ENCODE measurements around the gene TXNDC12.
"Not testable (repeated sequence)": the region's sequence is repeated elsewhere in the genome, so short reads cannot be mapped to it uniquely, and the experiment has no call there.

Gene TXNDC12

DNA sequence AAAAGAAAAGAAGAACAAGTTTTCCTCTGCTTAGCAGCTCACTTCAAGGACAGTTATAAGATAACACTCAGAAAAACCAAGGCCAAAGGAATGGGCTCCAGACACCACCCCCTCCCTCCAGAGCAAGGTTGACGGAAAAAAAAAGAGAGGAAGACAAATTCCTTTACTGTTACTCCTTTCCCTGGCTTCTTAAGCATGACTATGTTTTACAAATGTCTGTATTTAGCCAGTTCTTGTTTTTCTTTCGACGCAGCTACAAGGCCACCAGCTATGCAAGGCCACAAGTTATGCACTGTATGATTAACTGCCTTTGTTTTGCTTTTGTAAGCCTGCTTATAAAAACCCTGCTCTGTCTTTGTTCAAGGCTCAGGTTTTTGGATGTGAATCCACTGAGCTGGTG is 49.4 kb downstream of the TXNDC12 start:
- DNase-seq; intact Hi-C loops (cut with DNase I): not testable (repeated sequence)

DNA sequence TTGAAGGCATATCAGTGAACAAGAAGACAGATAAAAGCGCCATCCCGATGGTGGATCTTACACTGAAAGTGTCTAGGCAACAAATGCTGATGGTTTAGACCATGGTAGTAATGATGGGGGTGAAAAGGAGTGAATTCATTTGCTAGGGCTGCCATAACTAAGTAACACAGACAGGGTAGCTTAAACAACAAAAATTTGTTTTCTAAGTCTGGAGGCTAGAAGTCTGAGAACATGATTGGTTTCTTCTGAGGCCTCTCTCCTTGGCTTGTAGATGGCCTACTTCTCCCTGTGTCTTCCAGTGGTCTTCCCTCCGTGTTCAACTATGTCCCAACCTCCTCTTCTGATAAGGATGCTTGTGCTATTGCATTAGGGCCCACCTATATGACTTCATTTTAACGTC is 51.1 kb downstream of the TXNDC12 start:
- DNase-seq, result no peak
- intact Hi-C loops (cut with DNase I), result no loop called here

DNA sequence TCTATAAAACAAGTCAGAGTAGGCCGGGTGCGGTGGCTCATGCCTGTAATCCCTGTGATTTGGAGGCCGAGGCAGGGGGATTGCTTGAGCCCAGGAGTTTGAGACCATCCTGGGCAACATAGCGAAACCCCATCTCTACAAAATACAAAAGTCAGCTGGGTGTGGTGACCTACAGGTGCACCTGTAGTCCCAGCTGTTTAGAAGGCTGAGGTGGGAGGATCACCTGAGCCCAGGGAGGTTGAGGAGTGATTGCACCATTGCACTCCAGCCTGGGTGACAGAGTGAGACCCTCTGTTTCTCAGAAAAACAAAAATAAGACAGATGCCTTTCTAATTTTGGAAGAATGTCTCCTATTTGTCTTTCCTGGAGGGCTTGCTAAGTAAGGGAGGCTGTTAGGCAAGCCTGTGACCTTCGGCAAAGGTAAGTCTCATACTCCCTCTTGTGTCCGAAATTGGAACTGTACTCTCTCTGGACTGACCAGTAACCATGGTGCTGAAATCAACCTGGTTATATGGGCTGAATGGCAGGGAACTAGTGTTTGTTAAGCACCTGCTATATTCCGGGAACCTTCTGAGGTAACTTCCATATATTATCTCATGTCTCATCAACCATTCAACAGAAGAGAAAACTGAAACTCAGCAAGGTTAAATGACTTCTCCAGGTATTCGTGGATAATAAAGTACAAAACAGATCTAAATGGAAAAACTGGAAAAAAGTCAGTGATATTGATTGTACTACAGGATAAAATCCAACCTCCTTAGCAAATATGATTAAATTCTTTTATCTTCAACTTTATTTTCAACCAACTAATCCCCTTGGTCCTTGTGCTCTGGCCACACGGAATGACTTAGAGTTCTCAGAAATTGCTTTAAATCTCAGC is 52.7 kb downstream of the TXNDC12 start:
- intact Hi-C loops (cut with DNase I), result loop anchor here (1.0 kb wide), 1 partner anchor 105 kb away; no protein-coding TSS in a partner anchor
- peak in 3 of 10 donors; percentile 21 to 40 (median 37) for DNase-seq

DNA sequence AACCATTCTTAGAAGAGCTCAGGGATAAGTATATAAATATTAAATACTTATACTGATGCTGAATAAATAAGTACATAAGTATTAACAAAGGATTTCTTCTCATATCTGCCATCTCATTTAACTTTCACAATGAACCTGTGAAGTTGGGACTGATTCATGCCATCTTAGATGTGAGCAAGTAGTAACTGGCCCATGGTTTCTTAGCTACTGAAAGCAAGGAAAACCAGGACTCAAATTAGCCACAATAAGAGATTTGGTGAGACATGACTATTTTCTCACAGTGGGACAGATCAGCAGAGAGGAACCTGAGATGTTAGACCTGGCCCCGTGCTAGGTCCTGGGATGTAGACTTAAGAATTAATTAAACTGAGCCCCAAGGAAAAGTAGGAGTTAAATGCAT is 56.3 kb downstream of the TXNDC12 start:
- no peak for DNase-seq
- intact Hi-C loops (cut with DNase I), result no loop called here

DNA sequence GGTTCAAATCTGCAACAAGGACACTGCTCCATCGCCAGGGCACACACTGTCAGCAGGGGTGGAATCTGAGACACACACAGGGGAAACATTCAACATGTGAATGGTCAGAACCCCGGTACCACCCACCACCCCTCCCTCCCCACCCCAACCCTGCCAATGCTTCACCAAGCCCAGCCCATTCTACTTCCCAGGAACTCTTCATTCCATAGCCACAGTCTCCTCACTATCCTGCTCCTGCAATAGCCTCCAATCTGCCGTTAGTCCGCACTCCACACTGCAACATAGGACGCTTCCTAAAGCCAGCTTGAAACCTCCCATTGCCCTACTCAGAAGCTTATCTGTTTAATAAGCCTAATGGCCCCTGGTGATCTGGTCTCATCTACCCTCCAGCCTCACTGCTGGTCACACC is 57.0 kb downstream of the TXNDC12 start:
- intact Hi-C loops (cut with DNase I), result no loop called here
- DNase-seq, result no peak

DNA sequence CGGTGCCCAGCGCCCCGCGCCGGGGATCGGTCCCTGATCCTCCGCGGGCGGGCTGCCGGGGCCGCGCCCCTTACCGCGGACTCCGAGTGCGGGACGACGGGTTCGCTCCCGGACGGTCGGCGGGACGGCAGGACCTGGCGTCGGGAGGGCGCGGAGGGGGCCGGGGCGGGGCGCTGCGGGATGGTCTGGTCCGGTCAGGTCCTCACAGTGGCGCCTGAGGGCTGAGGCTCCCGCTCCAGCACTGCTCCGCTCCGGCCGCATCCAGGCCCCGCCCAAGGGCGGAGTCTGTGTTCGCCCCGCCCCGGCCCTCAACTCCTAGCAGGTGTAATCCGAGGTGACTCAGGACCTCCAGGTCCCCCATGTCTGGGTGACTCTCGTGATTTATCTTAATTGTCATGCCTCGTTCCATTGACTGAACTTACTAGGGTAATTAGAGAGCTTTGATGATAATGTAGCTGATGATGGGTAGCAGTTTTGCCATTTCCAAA is 64.5 kb downstream of the TXNDC12 start, which contains the start of gene RAB3B:
RAB3B (minus strand) TSS at position 223 of the 488 bp plus-strand sequence. CDS start 13,583 bp downstream, outside the sequence.
- intact Hi-C loops (cut with DNase I), result no loop called here
- DNase-seq, result peak in 9 of 10 donors; percentile 24 to 94 (median 47)

DNA sequence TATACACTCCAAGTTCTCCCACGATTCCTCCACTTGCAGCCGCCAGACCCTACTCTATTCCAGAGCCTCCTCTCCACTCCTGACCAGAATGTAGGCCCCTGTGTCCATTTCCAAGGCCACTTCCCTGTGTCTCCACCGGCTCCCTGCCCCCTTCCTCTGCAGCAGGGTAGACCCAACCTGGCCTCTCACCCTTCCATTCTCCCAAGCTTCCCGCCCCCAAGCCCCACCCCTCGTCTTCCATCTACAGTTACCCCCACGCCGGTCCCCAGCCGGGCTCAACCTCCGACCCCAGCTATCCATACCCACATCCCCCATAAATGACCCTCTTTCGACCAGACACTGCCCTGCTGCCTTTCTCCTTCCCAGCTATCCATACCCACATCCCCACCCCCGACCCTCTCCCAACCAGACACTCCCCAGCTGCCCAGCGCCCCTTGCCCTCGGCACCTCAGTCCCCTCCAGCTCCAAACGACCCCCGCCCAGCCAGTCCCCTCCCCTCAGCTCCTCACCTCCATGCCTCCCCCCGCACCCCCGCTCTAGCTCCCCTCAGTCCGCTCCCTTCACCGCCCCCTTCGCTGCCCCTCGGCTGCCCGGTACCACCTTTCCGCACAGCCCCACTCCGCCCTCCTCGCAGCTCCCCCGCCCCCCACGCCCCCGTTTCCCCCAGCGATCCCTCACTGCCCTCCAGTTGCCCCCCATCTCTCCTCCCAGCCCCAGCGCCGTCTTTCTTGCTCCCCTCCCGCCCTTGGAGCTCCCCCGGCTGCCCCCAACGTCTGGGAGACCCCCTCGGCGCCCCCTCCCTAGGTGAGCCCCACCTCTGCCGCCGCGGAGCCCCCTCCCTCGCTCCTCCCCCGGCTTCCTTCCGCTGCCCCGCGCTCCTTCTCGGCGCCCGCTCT is 65.2 kb downstream of the TXNDC12 start:
- DNase-seq, result no peak
- intact Hi-C loops (cut with DNase I), result no loop called here

DNA sequence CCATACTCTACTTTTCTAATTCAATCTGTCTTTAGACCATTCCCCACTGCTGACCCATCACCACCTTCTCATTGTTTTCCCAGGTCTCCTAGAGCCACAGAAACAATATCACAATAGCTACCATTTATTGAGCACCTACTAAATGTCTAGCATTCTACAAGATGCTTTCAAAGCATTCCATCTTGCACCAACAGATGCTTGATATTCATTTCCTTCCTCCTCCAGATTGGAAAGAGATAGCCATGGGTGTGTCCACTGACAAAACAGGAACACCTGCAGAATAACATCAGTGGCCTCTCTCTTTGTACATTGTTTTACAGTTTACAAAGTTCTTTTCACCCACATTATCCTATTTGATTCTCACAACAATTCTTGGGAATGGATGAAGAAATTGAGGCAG is 66.7 kb downstream of the TXNDC12 start:
- intact Hi-C loops (cut with DNase I), result no loop called here
- no peak for DNase-seq

DNA sequence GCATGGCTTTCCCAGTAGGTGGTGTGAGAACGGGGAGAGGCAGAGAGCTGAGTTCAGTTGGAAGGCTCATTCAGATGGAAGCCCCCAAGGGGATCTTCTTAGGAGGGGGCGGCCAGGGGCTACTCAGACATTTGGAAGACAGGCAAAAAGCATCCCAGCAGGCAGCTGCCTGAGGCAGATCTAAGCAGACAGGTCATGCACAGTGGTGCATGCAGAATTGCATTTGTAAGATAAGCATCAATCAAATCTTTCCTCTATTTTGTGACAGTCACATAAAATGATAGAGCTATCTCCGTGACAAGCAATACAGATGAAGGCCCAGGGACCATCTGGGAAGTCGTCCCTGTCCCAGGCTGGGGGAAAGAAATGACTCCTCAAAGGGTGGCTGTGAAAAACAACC is 68.3 kb downstream of the TXNDC12 start:
- intact Hi-C loops (cut with DNase I), result no loop called here
- DNase-seq, result no peak

DNA sequence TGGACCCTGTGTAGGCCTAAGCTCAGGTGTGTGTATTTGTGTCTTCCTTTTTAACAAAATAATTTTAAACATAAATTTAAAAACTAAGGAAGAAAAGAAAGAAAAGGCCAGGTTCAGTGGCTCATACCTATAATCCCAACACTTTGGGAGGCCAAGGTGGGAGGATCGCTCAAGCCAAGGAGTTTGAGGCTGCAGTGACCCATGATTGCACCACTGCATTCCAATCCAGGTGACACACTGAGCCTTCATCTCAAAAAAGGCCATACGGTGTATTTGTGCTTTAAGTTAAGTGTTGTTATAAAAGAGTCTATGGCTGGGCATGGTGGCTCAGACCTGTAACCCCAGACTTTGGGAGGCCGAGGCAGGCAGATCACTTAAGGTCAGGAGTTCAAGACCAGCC is 72.8 kb downstream of the TXNDC12 start:
- DNase-seq, result no peak

DNA sequence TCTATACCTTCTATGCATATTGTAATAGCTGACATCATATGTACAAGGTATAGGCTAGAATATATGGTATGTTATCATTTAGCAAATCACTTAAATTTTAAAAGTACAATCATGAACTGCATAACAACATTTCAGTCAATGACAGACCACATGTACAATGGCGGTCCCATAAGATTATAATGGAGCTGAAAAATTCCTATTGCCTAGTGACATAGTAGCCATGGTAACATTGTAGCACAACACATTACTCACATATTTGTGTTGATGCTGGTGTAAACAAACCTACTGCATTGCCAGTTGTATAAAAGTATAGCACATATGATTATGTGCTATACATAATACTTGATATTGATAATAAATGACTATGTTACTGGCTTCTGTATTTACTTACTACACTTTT is 73.4 kb downstream of the TXNDC12 start:
- DNase-seq, result no peak
- intact Hi-C loops (cut with DNase I), result no loop called here

More for the DNA sequence above, 72.8 kb downstream of the TXNDC12 start:
- intact Hi-C loops (cut with DNase I), result no loop called here

DNA sequence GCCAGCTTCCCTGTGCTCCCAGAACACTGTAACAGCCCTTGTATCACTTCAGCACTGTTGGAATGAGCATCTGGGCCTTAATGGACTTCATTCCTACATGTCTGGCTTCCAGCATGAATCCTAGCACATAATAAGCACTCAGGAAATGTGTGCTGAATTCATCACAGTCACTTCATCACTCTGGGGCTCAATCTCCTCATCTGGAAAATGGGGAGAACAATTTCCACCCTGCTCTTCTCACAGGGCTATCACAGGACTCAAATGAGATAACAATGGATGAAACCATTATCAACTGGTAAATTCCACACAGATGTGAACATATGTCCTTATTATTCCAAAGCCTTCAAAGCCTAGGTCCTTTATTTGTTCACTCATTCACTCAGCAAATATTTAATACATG is 76.9 kb downstream of the TXNDC12 start:
- intact Hi-C loops (cut with DNase I), result no loop called here
- DNase-seq, result no peak

DNA sequence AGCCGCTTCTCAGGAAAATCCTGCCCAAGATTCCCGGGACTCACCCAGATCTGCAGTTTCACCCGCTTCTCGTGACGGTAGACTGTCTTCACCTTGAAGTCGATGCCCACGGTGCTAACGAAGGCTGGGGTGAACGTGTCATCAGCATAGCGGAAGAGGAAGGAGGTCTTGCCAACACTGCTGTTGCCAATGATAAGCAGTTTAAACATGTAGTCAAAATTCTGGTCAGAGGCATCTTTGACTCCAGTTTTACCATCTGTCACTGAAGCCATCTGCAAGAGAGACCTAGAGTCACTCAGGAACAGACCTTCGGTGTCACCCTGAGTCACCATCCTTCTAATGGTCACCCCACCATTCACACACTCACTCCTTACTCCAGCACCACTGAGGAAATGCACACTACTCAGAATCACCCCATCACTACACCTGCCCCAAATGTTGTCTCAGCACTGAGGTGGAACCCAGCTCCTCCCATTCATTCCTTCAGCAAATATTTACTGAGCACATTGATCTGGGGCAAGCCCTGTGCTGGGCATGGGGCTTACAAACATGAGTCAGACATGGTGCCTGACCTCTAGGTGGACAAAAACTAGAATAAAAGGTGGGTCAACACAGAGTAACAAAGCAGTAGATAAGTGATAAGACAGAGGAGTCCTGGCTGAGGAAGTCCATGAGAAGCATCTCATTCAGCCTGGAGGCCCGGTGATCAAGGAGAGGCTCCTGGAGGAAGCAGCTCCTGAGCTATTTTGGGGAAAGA is 78.0 kb downstream of the TXNDC12 start:
- DNase-seq, result no peak
- intact Hi-C loops (cut with DNase I), result no loop called here

DNA sequence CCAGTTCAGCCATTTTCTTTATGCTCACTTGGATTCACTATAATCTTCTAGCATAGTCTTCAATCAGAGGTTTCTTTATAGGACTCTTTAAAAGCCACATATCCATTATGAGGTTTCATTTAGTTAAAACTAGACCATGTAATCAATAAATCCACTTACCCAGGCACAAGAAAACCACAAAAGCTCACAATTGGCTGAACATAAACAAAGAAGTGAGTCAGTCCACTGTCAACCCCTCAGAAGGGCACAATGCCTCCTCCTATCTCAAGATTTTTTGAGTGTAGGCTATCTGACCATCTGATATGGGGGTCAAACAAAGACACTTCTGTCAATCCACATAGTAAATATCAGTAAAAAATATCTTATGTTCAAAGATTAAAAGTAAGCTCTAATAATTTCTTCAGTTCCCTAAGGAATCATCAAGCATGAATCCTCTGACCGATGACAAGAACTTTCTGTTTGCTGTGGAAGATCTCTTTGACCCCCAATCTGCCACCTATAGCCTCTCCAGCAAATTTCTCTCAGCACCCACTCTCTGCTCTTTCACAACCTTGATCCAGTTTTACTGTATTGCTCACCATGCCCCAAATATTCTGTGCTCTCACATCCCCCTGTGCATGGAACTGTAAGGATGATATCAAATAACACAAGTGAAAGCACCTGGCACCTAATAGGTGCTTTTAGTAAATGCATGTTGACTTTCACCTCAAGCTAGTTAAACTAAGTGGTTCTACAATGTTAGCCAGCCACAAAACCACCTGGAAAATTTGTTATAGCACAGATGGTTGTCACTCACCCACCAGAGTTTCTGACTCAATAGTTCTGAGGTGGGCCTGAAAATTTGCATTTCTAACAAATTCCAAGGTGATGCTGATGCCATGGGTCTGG is 81.2 kb downstream of the TXNDC12 start:
- no peak for DNase-seq
- intact Hi-C loops (cut with DNase I), result no loop called here

Measured in posterior cingulate gyrus (tissue), 11 donors.